ENCODE data around the gene KRT14. TPM values are rescaled to one million over a fixed set of nuclear protein-coding genes. Genes with fewer than 3 reads are reported as not detected.
A peak's percentile ranks its signal among the peaks of the same experiment; 100 is the strongest.

Gene KRT14
- total RNA-seq, 1 experiment from 2014 or later = not detected

GRCh38 chr17:41539071-41539492 lies 47.6 kb downstream of the KRT14 start:
- Histone ChIP-seq H3K27me3 (ENCODE audit: control insufficient read depth, insufficient read depth, low read length) (no peaks in the 10 kb centered on the region), H3K4me3 (ENCODE audit: low read depth in 2 of 2, low read length in 2 of 2) (no peak overlapping the region), H3K9me3 (ENCODE audit: control insufficient read depth, insufficient read depth, low read depth, low read length) (no peaks in the 10 kb centered on the region), H3K36me3 (ENCODE audit: control insufficient read depth, insufficient read depth, low read length) (no peaks in the 10 kb centered on the region), H3K4me1 (ENCODE audit: control insufficient read depth, insufficient read depth, low read length) (peaks cover 59% of the 10 kb centered on the region), H3K27ac (ENCODE audit: low read length) (peak overlapping the region; percentile 79)
- ATAC-seq (peak; percentile 62), DNase-seq (ENCODE audit: low read depth, low spot score) (no peak)
- CTCF ChIA-PET = interaction anchor here (0.6 to 2.1 kb wide), 2 partner anchors 10 to 109 kb away, joined by 7 to 9 read pairs; no protein-coding TSS in a partner anchor
- BruUV-seq (replicated peaks) = no TSS peak
- in situ Hi-C loops (cut with HindIII; ENCODE audit: low pct_unique_long_range_greater_than_20kb, low sequenced_read_pairs) = loop anchor here (25.0 kb wide), 1 partner anchor 98 kb away; no protein-coding TSS in a partner anchor
- intact Hi-C loops (cut with micrococcal nuclease; ENCODE audit: unreplicated experiment) = no loop called here
- TF ChIP-seq CTCF (IDR thresholded peaks at IDR 0.05) (no peak), TCF7L2 (IDR thresholded peaks at IDR 0.05; ENCODE audit: low read depth, low read length) (no peak), SIN3A (IDR thresholded peaks at IDR 0.05; ENCODE audit: borderline replicate concordance, insufficient read depth, low read depth, low read length) (no peak), REST (IDR thresholded peaks at IDR 0.05; ENCODE audit: insufficient read depth in 1 of 2, low read depth in 2 of 2, low read length in 1 of 2) (no peak), POLR2AphosphoS5 (IDR thresholded peaks at IDR 0.05; ENCODE audit: low read depth, low read length) (no peak)
- POLR2A ChIA-PET = interaction anchor here (0.7 kb wide), 1 partner anchor 719 kb away, joined by 5 read pairs; no protein-coding TSS in a partner anchor

GRCh38 chr17:41538565-41538991 lies 48.1 kb downstream of the KRT14 start:
- Histone ChIP-seq H3K27me3 (ENCODE audit: control insufficient read depth, insufficient read depth, low read length) (no peaks in the 10 kb centered on the region), H3K4me1 (ENCODE audit: control insufficient read depth, insufficient read depth, low read length) (peaks cover 59% of the 10 kb centered on the region), H3K36me3 (ENCODE audit: control insufficient read depth, insufficient read depth, low read length) (no peaks in the 10 kb centered on the region), H3K4me3 (ENCODE audit: low read depth in 2 of 2, low read length in 2 of 2) (no peak overlapping the region), H3K27ac (ENCODE audit: low read length) (peak overlapping the region; percentile 79), H3K9me3 (ENCODE audit: control insufficient read depth, insufficient read depth, low read depth, low read length) (no peaks in the 10 kb centered on the region)
- TF ChIP-seq SIN3A (IDR thresholded peaks at IDR 0.05; ENCODE audit: borderline replicate concordance, insufficient read depth, low read depth, low read length) (no peak), TCF7L2 (IDR thresholded peaks at IDR 0.05; ENCODE audit: low read depth, low read length) (no peak), REST (IDR thresholded peaks at IDR 0.05; ENCODE audit: insufficient read depth in 1 of 2, low read depth in 2 of 2, low read length in 1 of 2) (no peak), POLR2AphosphoS5 (IDR thresholded peaks at IDR 0.05; ENCODE audit: low read depth, low read length) (no peak), CTCF (IDR thresholded peaks at IDR 0.05) (no peak)
- BruUV-seq (replicated peaks) = no TSS peak
- POLR2A ChIA-PET = no interaction called here
- DNase-seq (ENCODE audit: low read depth, low spot score) = no peak
- CTCF ChIA-PET = interaction anchor here (0.6 kb wide), 1 partner anchor 110 kb away, joined by 7 read pairs; no protein-coding TSS in a partner anchor
- in situ Hi-C loops (cut with HindIII; ENCODE audit: low pct_unique_long_range_greater_than_20kb, low sequenced_read_pairs) = loop anchor here (25.0 kb wide), 1 partner anchor 99 kb away; no protein-coding TSS in a partner anchor
- ATAC-seq = peak; percentile 49
- intact Hi-C loops (cut with micrococcal nuclease; ENCODE audit: unreplicated experiment) = no loop called here

Measured in Panc1 (cell line).